T-helper 2 cell treated with Interferon-gamma antibody and Interleukin-4, amounts not matched to agents 100 ng/mL and 5 ng/mL, for 36 hours (primary cell): Measurements from ENCODE around the gene RASGRP1. TPM values are rescaled to one million over a fixed set of nuclear protein-coding genes. Genes with fewer than 3 reads are reported as not detected.

Experiments used
- intact Hi-C: fragments of 100-400 bp; cut with micrococcal nuclease; formaldehyde crosslinking; loops from one replicate; pipeline ENCODE4 v1.15.1; 2023
- total RNA-seq: library from RNA; stranded (reverse); gene quantifications from 2 replicates; pipeline ENCODE4 v1.2.3, GENCODE V29; 2022

The RASGRP1 gene
- total RNA-seq, 1 donor from 2014 or later = 116 TPM

DNA sequence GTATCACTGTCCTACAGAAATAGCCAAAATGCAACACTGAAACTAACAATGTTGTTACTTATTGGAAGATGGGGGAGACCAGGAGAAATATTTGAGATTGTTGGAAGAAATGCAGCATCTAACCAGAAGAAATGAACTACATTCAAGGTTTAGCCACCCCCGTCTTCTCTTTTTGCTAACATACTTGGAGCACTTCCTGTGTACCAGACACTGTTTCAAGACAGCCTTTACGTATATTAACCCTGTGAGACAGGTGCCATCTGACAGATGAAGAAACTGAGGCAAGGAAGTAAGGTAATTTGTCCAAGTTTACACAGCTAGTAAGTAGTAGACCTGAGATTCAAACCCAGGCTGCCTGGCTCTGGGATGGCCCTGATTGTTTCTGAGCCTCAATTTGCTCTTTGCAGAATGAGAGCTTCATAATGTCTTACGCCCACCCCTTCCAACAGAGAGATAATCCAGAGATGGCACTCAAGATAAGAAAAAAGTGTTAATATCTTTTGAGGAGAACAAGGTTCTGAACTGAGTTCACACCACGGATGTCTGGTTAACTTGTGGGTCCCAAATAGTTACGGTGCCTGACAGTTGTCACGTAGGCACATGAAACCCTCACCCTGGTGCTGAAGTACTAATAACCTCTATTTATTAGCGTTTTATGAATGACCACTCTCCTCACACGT lies 26.1 kb downstream of the RASGRP1 start:
- intact Hi-C loops = no loop called here

DNA sequence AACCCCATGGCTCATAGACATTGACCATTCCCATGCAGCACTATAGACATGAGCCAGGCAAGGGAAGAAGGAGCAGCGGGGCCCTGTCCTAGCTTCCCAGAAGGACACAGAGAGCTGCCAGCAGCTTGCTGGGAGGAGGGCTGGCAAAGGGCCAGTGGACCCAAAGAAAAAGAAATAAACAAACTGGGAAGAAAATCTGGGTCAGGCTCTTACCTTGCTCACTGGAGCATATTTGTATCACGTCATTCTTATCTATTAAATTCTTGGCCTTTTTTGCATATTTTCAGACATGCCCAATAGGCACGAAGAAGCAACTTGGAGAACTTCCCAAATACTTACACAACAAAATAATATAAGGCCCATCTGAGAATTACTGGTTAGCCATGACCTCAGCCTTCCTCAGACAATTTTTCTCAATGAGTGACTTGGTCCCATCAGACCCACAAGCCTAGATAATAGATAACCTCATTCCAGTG lies 28.4 kb downstream of the RASGRP1 start:
- intact Hi-C loops = no loop called here

DNA sequence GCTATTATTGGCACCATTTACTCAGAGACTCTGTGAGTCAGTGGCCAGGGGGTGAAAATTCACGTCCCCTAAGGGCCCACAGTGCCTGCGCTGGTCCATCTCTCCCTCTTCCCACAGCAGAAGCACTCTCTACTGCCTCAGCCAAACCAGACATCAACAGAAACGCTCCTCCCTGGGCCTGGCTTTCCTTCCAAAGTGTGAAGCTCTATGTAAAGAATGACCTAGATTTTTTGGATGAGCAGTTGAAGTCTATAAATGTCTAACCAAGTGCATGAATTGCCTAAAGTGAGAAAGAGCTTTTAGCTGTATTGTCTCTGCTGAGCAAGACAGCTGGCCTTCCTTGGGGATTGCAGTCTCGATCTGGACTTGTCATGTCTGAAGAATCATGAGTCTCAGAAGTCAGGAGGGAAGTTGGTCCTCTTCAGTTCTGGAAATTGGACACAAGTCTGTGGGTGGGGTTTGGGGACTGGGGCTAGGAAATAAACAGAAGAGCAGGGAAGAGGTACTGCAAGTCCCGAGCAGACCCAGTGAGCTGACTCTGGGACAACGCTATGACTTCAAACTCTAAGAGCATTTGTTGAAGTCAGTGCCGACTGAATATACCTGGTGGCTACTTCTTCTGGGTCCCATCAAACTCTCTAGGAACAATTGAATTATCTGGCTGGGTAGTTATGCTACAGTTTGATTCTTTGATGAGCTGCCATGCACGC lies 29.0 kb downstream of the RASGRP1 start:
- intact Hi-C loops = no loop called here

DNA sequence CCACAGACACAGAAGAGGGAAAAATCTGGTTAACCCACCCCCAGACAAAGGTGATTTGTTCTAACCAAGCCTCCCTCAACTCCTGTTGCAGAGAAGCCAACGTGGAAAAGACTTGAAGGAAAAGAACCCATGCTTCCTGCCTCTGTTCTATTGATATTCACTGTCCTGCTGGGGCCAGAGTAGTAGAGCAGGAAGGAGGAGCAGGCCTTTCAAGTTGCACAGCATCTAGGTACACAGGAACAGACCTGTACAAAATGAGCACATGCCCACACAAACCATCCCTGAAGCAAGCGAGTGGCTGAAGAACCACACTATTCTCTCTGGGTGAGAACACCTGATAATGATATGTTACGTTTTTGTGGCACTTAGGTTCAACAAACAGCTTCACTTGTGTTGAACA lies 29.9 kb downstream of the RASGRP1 start:
- intact Hi-C loops = no loop called here

DNA sequence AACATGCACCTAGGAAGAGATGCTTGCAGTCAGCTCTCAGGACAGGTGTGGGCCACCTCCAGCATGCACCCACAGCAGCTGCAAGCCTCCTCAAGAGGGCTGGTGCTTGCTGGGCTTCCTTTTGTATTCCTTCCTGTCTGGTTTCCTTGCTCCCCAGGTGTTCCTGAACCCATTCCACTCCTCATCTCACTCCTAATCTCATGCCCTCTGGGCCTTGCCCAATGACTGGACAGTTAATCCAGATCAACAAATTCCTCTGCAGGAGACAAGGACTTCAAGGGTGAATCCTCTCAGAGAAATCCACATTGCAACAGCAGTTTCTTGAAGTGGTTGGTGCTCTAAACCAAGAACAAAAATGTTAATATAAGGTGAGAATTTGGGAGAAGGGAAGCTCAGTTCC lies 30.7 kb downstream of the RASGRP1 start:
- intact Hi-C loops = no loop called here

DNA sequence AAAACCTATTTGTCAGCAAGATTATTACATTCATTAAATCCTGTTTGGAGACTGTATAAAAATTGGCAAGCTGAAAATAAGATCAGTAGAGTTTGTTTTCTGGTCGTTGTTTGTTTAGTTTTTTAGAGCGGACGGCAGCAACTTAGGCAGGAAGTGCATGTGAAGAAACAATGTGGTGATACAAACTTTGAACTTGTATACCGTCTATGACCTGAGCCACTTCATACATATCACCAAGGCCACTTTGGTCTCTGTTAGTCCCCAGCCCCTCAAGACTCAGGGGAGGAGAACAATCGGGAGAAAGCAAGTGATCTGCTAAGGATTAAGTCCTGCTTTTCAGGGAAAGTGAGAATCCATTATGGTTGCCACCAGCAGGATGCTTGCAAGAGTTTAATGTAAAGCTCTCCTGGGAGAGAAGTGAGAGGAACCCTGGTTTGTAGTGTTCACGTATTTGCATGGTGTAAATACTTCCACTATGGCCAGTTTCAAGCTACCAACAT lies 31.1 kb downstream of the RASGRP1 start:
- intact Hi-C loops = no loop called here

DNA sequence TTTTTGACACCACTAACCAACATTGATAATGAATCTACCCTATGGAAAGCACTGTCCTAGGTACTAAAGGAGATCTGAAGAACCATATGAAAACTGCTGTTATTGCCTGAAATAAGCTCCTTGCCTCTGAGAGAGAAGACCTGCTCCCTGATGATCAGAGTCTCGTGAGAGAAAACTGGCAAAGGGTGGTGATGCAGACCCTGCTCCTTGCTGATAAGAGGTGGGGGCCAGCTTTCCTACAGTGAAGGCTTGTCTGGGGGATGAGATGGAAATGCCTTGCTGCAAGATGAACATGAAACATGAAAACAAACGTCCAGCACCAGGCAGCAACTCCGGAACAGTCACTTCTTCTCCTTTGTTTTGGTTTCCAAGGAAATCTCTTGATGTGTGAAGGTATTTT lies 31.9 kb downstream of the RASGRP1 start:
- intact Hi-C loops = no loop called here

DNA sequence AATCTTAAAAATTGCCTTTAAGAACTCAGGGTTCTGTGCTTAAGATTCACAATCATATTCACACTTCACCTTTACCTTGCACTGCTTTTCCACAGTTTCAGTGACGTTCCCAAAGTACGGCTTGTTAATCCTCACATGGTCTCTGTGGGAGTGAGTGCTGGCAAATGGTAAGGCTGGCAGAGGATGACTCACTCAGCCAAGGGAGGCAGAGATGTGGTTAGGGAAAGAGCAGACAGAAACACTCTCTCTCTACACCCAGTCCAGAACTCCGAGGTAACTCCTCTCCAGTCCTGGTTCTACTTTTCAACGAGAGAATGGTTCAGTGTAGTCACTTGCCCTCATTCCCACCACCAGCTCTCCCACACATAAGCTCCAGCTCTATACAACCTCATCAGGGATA lies 33.1 kb downstream of the RASGRP1 start:
- intact Hi-C loops = no loop called here

DNA sequence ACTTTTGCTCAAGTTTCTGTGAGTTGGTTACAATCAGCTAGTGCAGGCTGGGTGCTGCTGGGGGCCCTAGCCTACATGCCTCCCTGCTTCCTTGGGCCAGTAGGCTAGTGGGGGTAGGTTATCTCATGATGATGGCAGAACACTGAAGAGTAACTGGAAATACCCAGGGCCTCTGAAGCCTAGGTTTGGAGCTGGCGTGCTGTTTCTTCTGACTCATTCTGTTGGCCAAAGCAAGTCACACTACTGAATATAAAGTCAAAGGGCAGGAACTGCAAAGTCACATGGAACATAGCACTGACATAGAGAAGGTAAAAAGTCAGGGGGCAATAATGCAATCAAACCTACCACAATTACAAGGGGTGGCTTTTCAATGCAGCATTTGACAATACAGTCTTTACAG lies 34.5 kb downstream of the RASGRP1 start:
- intact Hi-C loops = no loop called here

DNA sequence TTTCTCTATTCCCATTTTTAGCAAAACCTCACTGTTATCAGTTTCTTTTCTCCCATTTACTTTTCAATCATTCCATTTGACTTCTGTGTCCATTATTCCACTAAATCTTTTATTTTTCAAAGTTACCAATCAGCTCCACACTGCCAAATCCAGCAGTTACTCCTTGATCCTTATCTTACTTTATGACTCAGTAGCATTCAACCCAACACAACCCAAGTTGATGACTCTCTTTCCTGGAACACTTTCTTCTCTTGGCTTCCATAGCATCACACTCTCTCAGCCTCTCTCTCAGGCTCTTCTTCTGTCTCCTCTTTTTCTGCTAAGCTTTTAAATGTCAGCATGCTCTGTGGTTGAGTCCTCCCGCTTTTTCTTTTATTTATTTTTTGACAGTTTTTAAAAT lies 36.3 kb downstream of the RASGRP1 start:
- intact Hi-C loops = no loop called here

DNA sequence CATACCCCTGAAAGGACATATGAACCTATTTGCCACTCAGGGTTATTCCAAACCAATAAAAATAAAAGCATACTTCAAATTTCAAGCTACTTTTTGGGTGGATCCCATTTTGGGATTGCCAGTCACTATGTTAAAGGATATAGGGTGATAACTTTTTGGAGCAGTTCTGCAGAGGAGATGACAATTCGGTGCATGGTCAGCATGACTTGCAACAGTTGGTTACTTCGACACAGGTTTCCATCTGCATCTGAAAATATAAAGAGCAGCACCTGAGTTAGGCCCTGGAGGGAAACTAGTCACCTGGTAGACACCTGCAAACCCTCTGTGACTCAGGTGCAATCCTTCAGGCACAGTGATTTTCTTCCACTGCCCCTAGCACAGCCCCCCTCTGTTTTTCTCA lies 38.5 kb downstream of the RASGRP1 start:
- intact Hi-C loops = no loop called here

DNA sequence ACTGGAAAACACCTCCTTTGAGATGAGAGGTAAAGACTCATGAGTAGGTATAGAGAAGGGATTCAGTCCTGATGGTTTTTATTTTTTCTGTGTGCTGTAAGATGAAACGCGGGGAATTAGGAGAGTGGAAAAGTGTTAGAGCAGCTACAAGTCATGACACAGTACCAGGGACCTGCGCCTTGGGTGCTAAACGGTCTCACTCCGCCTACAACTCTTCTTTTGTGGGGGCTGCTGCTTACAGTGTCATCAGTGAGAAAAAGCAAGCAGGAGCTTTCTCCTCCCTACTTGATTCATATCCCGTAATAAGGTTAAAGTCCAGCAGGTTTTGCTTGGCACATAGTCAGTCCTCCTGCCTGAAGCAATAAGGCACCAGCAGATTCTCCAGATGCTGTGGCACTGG lies 39.1 kb downstream of the RASGRP1 start:
- intact Hi-C loops = no loop called here

DNA sequence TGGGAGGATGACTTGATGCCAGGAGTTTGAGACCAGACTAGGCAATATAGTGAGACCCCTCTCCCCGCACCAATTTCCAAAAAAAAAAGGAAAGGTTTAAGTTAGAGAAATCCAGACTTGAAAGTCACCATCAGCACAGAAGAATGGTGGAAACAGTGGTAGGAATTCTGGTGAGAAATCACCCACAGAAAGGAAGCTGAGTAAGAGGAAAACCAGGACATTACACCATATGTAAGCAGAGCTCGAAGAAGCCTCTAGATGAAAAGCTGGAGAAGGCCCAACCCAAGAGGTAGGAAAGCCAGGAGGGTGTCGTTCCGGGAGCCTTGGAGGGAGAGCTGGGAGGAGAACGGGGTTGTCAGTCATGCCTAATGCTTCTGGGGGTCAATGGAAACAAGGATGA lies 40.5 kb downstream of the RASGRP1 start:
- intact Hi-C loops = no loop called here

DNA sequence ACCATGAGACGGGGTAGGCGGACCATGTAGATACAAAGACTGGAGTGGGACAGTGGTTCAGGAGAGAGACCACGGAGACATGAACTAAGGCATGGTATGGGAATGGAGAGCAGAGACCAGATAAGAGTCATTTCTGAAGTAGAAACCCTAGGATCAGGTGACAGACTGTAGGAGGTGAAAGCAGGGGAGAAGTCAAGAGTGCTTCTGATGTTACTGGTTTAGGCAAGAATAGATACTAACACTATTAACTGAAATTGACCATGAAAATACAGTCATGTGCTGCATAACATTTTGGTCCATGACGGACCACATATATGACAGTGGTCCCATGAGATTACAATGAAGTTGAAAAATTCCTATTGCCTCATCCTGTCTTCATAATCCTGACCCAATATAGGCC lies 41.7 kb downstream of the RASGRP1 start:
- intact Hi-C loops = no loop called here

DNA sequence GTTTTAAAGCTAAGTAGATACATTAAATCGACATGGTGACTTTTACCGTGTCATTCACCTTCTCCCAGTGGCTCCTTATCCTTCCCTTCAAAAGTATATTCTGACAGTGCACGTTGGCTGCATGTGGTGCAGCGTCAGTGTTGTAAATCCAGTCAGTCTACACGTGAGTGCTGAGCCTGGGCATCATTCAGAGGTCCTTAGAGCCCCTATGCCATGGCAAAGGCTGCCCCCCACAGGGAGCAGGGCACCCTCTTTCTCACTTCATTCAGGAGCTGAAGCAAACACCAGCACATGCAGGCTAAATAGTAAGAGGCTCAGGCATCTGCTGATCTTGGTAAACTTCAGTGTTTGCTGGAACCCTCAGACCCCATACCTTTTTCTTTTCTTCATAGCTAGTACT lies 43.3 kb downstream of the RASGRP1 start:
- intact Hi-C loops = no loop called here

DNA sequence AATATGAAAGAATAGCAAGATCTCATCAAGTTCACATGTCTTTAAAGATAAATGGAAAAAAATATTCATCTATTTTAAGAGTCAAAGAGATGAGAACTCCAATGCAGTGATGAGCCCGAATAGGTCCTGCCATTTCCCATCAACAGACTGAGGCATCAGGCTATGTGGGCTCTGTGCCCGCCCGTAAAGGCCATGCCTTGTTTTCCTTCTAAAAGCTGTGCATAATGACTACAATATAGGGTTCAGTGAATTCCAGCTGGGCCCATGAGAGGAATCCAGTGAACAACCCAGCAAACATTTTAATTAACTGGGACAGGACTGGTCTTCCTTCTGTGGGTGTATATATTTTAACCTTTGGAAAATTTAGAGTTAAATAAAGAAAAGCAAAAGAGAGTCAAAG lies 44.6 kb downstream of the RASGRP1 start:
- intact Hi-C loops = no loop called here

DNA sequence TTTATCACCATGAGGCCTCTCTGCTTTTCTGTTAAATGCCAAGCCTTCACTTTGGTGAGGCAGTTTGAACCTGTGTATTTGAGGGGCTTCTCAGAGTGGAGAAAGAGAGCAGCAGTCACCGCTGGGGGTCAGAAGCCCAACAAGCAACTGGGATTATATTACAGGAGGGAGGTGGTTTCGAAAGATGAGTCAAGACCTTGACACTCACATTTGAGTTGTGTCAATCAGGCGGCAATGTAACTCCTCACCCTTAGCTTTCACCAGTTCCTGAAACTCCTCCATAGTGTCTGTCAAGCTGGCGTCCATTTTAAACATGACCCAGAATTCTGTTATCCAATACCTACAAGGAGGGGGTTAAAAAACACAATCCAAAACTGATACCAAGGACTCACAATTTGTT lies 46.5 kb downstream of the RASGRP1 start:
- intact Hi-C loops = loop anchor here (5.0 kb wide), 1 partner anchor 34 kb away; no protein-coding TSS in a partner anchor

DNA sequence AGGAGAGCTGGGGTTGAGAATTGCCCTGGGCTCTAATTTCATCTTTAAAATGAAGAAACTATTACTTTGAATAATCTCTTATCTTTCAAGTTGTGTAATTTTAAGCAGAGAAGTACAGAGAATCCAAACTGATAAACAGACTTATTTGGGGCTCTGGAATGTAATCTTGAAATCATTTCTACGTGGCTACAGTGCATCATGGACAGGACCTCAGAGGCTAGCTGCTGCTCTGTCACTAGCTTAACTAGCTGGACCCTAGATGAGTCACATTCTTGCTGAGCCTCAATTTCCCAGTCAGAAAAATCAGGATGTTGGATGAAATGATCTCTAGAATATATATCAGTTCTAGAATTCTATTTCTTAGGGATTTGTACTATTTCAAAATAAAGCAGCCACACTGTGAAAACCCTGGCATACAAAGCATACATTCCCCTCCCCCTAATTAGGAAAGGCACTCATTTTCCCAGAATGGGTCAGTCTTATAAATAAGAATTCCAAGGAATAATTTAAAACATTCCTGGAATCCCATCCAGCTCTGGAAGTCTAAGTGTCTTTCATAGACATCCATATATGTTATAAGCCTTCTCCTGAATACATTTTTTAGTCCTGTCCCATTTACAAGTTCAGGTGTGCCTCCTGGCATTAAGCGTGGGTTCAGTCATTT lies 47.2 kb downstream of the RASGRP1 start:
- intact Hi-C loops = loop anchor here (5.0 kb wide), 1 partner anchor 35 kb away; no protein-coding TSS in a partner anchor

DNA sequence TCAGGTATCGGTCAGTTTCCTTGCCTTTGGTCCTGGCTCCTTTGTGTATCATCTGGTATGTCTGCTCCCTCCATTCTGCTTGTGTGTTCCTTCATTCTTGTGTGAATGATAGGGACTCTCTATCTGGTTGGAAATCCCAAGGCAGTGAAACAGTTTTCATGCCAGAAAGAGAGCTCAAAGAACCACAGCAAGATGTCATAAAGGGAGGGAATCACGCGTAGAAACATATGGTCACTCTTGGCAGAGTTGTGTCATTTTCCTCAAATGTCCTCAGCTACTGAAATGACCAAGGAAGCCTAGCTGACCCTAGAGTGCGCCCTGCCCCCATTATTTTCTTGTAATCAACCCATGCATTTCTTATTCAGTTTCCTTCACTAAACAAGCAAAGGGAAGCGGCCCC lies 48.0 kb downstream of the RASGRP1 start:
- intact Hi-C loops = loop anchor here (5.0 kb wide), 1 partner anchor 36 kb away; no protein-coding TSS in a partner anchor

DNA sequence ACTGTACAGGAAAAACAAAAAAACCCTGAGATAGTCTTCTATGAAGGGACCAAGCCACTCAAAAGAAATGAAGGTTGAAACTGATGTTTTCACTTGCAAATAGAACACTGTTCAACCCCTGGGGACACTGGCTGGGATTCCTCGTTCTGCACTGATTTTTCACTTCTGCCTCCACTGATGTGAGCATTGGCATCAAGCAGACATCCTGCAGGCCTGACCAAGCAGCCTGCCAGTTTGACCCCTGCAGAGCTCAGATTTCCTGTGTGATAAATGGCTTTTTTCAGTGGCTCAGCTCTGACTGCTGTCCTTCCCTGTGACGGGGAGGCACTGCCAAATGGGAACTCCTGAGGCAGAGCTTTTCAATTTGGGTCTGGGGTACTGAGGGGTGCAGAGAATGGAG lies 50.0 kb downstream of the RASGRP1 start:
- intact Hi-C loops = no loop called here

DNA sequence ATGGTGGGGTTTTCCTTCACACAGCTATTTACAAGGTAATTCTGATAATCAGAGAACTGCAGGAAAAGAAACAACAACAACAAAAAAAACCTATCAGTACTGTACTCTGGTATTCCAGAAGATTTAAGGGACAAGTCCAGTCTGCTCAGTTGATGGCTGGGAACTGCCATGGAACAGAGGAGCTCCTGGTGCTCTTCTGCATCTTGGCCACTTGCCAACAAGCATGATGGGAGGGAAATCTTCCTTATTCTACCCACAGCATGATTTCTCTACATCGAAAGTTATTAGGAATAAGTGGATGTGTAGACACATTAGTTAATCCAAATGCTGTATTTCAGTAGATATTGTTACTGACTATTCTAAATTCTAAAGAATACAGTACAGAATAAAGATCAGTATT lies 51.7 kb downstream of the RASGRP1 start:
- intact Hi-C loops = no loop called here

DNA sequence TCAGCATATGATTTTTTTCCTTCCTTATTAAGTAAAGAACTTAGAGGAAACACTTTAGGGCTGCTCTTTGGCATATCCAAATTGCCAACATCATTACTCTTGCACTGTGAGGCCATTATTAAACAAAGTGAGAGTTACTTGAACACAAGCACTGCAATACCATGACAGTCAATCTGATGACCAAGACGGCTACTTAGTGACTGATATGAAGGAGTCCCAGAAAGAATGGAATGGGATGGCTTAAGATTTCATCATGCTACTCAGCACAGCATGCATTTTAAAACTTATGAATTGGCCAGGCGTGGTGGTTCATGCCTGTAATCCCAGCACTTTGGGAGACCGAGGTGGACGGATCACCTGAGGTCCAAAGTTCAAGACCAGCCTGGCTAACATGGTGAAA lies 55.5 kb downstream of the RASGRP1 start:
- intact Hi-C loops = no loop called here
